Suppressor macrophage treated with lipopolysaccharide for 4 hours (primary cell): ENCODE results near the gene SLC6A1.

Experiments used
- DNase-seq: peaks from one replicate; pipeline ENCODE4 v3.0.0-alpha.2; 2020

Gene SLC6A1

DNA sequence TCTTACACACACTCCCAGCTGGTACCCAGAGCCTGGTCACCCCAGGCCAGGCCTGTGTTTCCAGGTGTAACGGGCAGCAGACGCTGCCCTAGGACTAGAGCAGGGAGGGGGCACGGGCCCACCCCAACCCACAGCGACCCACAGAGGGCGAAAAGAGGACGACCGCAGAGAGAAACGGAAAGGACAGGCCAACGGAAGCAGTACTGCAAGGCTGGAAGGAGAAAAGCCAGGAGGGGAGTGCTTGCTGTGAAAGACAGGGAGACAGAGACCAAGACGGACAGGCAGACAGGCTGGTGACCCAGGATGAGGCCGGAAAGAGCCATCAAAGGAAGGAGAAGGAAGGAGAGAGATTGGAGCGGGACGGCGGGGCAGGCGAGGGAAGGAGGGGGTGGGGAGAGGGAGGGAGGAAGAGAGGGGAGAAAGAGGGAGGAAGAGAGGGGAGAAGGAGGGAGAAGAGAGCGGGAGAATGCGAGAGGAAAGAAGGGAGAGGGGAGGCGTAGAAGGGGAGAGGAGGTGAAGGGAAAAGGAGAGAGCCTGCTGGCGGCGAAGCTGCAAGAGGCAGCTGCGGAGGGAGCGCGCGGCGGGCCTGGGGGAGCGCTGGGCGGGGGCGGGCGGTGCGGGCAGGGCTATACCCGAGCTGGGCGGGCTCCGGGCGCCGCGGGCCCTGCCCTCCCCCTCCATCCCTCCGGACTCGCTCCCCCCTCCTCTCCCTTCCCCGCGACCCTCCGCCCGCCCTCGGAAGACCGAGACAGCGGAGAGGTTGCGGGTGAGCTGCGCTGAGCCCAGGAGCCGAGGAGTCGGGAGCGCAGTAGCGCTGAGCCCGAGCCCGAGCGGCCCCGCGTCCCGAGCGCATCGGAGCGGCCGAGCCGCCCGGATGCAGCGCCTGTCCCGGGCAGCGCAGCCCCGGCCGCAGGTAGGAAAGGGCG, at the start of gene SLC6A1:
Gene SLC6A1, plus strand, starts transcription at position 732 of the 926 bp plus-strand sequence. CDS start 24,464 bp downstream, outside the sequence.
- no peak for DNase-seq

DNA sequence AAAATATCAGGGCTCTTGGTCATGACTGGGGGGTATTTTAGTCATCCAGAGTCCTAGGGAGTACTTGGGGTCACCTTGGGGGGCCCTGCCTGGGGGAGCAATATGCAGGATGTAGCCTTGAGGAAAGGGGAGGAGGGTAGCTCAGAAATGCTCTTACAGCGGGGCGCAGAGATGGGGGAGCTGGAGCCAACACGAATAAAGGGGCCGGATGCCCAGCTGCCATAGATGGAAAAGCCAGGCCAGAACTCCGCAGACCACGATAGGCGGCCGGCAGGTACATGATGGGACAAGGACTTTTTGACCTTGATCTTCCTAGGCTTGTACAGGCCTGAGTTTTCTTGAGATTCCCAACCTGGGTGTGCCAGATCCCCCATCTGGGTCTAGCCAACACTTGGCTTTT, 47.7 kb upstream of the SLC6A1 start:
- DNase-seq, result no peak

DNA sequence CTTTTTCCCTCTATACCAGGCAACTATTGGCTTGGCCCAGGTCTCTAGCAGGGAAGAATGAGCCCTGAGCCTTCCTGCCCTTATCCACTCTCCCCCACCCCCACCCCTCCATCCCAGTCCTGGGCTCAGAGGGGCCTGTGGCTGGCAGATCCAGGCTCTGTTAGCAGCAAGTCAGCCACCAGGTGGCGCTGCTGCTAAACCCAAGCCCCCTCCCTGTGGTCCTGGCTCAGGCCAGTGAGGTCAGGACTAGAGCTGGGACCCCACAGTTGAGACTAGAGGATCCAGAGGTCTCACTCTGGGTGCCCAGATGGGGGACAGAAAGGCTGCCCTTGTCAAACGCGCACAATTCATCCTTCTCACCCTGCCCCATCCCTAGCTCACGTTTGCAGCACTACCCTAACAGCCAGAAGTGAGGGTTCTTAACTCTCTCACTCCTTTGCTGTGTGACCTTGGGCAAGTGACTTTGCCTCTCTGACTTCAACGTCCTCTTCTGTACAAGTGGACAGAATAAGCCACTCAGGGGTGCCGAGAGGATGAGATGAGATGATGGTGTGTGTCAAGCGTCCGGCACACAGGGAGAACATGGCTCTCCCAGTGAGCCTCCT, 46.8 kb upstream of the SLC6A1 start:
- DNase-seq, result peak; percentile 67

DNA sequence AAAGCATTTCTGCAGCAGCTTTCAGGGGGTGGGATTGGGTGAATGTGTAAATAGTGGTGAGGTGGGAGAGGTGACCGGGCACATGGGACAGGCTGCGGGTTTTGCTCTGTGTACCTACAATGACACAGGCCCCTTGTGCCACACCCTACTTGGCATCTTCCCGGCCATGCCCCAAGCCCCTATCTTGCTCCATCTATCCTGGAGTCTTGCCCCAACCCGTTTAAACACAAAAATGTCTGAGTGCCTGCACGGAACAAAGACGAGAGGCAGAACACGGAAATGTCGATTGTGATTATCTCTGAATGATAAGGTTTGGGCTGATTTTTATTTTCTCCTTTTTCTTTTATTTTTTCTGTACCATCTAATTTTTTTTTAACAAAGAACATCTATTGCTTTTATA, 46.0 kb upstream of the SLC6A1 start:
- no peak for DNase-seq

DNA sequence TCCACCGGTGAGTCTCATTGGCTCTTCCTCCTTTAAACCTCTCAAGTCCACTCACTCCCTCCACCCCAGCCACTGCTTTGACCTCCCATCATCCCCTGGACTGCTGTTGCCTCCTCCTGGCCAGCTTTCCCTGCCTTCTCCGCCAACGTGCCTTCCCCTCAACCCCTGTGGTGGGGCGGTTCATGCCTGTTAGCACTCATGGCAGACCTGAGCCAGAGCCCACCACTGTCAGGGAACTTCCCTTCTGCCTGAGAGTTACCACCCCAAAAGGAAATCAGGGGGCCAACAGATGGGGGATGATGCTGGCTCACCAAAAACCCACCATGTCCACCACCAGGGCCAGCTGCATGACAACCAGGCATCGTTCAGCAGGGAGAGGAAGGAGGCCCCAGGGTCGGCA, 44.2 kb upstream of the SLC6A1 start:
- DNase-seq, result no peak

DNA sequence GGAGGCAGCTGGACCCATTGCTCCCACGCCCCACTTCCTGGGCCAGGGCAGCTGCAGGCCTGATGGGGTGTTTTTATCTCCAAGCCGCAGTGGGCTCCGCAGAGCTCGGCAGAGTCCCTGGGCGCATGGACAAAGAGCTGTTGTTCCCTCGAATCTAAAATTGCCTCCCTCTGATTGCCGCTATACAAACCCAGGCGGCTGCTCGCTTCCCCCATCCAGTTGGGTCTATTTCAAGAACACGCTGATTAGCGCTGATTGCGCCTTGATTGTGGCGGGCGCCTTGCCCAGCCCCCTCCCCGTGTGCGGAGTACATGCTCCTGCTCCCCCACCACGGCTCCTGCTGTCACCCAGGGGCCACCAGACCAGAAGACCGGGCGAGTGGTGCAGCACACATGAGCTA, 43.4 kb upstream of the SLC6A1 start:
- DNase-seq, result no peak

DNA sequence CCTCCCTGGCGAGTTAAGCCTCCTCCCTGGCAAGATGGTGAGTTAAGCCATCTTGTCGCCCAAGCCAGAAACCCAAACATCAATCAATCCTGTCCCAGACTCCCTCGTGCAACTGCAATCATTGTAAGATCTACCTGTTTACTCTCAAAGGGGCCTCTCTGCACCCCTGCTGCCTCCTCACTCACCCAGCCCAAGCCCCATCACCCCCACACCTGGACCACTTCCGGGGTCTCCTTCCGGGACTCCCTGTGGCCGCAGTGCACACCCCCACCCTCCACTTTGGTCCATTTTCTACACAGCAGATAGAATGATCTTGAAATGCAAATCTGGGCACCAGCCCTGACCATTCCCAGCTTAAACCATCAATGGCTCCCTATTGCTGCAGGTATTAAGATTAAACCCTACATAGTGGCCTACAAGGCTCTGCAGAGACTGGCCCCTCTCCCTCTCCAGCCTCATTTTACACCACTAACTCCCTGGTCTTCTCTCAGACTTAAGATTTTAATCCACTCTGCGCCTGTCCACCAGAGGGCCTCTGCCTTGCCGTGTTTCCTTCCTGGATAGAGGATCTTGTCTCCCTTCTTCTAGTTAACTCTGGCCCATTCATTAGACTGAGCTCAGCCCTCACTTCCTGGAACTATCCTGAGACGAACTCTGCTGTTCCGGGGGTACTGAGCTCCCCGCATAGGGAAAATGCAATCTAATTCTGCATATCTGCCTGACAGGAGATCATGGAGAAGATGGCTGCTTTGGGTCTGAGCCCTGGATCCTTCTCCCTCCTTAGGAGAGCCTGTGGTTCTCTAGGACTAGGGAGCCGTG, 41.9 kb upstream of the SLC6A1 start:
- DNase-seq, result peak; percentile 31

DNA sequence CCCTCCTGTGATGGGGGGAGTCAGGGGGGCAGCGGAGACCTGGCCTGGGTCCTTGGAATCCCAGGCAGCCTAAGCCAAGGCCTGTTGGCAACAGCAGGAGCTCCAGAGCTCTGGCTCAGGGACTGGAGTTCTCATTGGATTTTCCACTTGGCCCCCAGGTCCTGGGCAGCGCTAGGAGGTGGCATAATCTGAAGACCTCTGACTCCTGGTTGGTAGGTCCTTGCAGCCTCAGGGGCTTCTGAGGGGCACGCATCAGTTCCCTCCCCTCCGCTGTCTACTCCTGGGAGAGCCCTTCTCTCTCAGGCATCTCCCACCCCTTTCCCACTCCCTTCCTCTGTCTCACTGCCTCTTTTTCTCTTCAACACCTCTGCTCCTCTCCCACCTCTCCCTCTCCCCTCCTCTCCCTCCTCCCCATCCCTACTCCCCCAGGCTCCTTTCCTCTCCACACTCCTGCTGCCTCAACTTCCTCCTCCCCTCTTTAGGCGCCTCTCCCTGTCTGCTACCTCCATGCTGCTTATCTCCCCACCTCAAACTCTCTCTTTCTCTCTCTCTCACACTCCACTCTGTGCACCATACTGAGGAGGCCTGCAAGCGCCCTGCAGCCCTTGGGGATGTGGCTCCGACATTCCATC, 41.1 kb upstream of the SLC6A1 start:
- no peak for DNase-seq

DNA sequence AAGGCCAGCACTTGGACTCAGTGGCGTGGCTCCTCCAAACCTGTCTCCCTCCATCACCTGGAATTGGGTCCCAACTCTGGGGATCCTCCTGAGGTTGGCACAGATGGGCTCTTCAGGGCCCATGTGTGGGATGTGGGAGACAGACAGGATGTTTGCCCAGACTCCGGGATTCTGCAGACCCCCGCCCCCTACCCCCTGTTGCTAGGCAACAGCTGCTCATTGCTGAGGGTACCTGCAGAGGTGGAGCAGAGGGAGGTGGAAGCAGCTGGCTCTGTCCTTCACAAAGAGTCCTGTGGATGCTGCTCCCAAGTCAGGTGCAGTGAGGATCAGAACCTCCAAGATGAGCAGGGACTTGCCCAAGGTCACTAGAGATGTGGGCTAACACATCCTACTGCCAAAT, 40.0 kb upstream of the SLC6A1 start:
- DNase-seq, result no peak

DNA sequence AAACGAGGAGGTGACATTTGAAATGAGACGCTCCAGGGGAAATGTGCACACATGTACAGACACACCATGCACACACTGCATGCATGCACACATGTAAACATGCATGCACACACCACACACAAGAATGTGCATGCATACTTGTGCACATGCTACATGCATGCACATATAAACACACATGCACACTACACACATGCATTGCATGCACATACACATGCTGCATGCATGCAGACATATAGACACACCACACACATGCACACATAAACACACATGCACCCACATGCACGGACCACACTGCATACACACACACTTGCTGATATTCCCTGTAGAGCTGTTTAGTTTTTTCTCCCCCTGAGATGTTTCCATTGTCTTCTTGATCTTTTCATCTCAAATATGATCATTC, 37.8 kb upstream of the SLC6A1 start:
- DNase-seq, result no peak

DNA sequence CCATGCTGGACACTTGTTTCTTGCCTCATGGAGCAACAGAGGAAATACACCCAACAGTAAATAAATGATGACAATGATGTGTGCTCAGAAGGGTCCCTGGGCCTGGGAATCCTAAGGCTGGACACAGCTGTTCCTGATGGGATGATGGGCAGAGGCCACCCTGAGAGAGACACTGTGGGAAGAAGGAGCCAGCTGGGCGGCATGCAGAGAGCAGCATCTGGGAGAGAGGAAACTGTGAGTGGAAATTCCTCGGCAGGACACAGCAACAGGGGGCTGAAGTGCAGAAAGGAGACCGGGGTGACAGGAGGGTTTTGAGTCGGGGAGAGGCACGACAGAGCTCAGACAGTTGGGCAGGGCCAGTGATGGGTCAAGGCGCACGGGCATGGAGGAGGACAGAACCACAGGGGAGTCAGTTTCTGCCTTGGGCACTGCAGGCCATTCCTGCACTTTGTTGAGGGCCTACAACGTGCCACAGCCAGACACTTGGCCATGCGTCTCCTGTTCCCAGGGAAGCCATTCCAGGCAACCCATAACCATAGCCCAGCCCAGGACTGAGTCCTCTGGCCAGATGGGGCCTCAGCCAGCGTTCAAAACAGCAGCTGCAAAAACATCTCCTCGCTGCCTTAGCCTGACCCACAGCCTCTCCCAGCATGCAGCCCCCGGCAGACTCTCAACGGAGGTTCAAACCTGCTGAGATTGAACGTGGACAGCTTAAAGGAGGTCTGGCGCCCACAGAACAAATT, 36.7 kb upstream of the SLC6A1 start:
- no peak for DNase-seq

DNA sequence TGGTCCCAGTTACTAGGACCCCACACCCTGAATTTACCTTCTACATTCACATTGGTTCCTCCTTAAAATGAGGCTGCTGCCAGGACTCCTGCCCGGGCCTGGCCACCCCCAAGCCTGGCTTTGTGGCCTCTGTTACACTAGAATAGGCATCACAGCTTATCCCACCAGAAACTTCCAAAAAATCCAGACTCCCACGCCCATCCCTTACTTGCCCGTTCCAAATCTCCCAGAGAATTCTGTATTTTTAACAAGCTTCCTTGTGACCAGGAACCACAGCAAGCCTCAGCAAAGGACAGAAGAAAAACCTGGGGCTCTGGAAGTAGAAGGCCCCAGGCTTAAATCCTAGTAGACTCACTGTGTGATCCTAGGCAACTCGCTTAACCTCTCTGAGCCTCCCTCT, 36.0 kb upstream of the SLC6A1 start:
- DNase-seq, result no peak

DNA sequence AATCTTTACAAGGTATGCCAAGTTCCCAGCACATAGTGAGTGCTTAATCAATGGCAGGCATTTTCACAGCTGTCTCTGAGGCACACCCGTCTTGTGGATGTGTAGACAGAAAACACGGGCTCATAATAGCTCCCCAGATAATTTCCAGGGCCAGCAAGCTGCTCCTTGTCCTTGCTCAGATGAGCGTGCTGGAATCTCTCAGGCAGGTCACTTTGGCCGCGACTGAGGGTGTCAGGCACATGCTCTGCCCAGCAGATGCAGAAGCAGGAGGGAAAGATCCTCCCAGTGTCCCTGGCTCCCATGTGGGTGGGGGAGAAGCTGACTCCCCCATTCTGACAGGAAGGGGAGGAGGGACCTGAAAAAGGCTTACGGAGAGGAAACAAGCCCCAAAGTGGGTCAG, 35.6 kb upstream of the SLC6A1 start:
- no peak for DNase-seq

DNA sequence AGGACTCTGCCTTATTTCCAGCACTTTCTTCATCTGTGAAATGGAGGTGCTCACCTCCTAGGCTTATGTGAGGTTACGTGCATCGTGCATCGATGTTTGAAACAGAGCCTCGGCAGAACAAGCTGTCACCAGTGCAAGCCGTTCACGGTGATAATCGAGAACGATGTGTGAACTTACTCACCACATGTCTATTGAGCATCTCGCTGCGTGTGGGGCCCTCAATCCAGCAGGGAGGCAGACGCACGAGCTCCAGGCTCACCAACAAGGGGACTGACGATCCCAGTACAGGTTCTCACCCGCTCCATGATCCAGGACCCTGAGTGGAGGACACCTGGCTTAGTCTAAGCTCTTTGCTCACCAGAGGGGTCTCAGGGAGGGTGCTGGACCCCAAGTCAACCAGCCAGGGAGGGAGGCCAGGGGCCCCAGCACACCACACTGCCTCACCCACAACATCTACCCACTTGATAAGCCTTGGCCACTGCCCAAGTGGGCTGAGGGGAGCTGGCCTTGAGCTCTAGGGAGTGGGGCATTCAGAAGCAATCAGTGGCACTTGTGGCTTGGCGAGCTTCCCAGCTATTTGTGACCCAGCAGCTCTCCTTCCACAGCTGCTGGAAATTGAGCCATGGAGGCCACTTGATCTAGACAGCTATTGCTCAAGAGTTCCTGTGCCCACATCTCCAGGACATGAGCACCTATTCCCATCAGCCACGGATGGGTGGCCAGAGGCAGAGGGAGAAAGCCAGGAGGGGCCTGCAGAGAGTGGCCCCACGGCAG, 34.4 kb upstream of the SLC6A1 start:
- no peak for DNase-seq

DNA sequence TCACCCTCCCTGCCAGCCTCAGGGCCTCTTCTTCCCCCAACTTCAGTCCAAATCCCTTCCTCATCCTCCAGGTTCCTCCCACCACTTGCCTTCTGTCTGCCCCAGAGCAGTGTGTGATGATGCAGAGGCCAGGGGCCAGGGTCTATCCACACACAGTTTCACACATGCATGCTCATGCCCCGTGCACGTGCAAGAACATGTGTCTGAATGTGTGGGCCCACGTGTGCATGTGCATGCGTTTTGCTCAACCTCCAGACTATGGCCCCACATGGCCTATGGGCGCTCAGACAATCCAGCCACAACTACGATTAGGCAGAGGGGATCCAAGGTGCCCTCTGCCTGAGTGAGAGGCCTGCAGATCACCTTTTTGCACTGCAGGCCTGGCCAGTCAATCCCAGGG, 32.3 kb upstream of the SLC6A1 start:
- DNase-seq, result no peak

DNA sequence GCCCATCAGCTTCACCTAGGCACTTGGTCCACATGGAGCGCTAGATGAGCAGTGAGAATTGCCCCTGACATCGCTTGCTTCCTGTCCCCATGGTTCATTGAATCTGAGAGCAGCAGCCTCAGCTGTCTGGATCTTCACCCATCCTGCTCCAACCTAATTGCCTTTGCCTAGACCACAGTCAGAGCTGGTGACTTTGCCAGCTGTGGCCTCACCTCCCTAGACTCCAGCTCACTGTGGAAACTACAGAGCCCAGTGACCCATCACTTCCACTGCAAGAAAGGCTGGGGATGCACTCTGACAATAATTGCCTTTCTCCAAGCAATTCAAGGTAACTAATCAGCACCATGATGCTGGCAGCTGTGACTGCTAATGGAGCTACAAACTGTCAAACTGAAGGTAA, 30.6 kb upstream of the SLC6A1 start:
- no peak for DNase-seq

DNA sequence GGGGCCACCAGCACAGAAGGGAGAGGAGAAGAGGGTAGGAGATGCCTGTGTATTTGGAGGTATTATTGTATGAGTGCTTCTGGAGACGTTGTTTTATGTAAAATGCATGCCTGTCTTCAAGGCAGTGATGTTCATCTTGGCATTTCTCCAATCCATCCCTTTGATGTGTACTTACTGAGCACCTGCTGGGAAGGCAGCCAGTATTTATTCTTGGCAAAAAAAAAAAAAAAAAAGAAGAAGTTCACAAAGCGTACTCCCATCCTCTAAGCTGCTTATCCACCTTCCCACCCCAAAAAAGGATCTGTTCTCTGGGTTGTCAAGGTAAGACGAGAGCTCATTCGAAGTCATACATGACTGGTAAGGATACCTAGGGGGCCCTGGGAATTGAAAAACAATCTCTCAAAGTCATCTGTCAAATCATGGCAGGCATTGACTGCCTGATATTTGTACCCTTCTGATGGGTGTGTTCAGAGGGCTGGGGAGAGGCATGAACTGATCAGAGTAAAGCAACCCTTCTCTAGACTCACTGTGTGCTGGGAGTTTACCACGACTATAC, 30.0 kb upstream of the SLC6A1 start:
- no peak for DNase-seq

DNA sequence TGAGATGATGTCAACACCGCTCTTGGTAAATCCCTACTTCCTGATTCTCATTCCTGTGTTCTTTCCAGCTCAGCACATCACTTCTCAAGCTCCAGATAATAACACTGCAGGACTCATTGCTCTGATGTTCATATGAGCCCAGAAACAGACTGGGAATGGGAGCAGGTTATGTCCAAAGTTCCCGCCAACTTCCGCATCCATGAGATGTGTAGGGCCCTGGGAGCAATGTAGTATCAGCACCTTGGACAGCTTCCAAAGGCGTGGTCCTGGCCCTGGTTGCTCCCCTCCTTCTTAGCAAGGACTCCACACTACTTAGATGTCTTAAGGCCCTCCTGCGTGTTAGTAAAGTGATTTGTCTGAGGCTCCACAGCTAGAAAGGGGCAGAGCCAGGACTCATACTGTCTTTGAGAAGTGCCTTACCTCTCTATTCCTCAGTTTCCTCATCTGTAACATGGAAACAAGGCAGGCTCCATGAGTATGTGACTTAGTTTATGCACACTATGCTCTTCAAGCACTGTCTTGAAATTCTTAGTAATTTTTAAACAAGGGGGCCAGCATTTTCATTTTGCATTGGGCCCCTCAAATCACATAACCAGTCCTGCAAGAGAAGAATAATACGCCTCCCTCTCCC, 27.9 kb upstream of the SLC6A1 start:
- DNase-seq, result no peak

DNA sequence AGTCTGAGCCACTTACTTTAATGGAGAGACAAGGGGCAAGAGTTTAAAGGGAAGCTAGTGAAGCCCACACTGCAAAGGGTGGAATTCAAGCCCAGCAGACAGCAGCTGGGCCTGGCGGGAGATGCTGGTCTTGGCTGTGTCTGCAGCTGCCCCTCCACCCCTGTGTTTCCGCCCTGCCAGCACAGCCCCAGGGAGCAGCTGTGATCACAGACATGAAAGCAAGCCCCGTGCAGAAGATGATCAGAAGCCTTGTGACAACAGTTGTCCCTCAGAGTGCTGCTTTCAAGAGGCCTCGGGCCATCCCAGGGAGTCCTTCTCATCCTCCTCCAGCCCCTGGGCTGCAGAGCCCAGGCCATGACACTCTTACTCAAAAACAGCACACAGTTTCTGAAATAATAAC, 24.1 kb upstream of the SLC6A1 start:
- no peak for DNase-seq

DNA sequence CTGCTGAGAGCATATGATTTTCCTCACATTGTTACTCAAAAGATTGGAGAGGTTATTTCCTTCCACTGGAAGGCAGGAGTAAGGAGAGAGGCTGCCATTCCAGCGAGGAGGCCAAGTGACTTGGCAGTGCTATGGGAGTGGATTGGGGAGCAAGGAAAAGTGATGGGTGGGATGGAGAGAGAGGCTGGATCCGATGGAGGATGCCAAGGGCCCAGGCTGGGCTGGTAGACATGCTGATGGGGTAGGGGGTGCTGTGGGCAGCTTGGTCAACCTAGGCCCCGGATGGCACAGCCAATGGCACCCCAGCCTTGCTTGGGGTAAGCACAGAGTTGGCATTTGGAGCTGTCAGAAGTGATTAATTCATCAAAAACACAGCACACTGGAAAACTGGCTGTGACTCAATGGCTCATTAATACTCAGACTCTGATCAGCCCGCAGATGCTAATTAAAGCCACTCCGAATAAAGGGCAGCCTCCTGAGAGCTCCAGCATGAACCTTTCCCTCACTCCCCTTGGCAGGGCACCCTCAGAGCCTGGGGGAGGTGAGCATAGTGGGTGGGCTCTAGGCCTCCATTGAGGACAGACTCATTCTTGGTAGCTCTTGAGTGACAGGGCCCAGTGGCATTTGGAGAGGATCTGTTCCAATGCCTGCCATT, 22.1 kb upstream of the SLC6A1 start:
- no peak for DNase-seq
